Measurements from ENCODE around the gene DYNLT1.

DYNLT1 gene

DNA sequence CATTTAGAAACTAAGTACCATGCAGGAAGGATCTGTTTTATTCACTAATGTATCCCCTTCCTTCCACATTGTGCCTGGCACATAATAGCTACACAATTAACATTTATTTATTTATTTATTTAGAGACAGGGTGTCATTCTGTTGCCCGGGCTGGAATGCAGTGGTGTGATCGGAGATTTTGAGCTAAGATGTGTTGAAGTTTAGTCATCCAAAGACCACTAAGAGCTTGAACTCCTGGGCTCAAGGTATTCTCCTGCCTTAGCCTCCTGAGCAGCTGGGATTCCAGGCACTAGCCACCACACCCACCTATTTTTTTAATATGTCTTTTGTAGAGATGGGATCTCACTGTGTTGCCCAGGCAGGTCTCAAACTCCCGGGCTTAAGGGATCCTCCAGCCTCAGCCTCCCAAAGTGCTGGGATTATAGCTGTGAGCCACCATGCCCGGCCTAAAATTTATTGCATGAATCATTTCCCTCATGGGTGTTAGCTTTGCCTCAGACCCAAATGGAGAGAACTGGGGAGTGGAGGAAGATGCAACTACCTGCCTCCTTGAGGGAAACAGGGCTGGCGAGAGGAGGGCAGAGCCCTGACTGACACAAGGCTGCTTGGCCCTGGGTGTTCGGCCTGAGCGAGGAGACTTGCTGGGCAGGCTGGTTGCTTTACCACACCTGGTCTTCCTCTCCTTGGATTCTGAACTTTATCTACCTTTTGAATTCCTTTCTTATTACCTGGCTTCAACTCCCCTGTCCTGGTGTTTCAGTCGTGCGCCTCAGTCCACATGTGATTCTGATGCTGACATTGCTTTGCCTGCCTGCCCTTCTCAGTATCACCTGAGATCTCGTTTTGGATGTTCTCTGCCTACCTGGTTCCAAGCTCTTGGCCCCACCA, 1.7 kb upstream of the DYNLT1 start:
- H3K4me3 ChIP-seq (ENCODE audit: low read depth, low read length): no peak overlapping the region
- DNase-seq (ENCODE audit: low read depth): no peak
- TF ChIP-seq, protein P1, sequence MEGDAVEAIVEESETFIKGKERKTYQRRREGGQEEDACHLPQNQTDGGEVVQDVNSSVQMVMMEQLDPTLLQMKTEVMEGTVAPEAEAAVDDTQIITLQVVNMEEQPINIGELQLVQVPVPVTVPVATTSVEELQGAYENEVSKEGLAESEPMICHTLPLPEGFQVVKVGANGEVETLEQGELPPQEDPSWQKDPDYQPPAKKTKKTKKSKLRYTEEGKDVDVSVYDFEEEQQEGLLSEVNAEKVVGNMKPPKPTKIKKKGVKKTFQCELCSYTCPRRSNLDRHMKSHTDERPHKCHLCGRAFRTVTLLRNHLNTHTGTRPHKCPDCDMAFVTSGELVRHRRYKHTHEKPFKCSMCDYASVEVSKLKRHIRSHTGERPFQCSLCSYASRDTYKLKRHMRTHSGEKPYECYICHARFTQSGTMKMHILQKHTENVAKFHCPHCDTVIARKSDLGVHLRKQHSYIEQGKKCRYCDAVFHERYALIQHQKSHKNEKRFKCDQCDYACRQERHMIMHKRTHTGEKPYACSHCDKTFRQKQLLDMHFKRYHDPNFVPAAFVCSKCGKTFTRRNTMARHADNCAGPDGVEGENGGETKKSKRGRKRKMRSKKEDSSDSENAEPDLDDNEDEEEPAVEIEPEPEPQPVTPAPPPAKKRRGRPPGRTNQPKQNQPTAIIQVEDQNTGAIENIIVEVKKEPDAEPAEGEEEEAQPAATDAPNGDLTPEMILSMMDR (IDR thresholded peaks at IDR 0.05; ENCODE audit: low read depth, low read length, missing control alignments): no peak

DNA sequence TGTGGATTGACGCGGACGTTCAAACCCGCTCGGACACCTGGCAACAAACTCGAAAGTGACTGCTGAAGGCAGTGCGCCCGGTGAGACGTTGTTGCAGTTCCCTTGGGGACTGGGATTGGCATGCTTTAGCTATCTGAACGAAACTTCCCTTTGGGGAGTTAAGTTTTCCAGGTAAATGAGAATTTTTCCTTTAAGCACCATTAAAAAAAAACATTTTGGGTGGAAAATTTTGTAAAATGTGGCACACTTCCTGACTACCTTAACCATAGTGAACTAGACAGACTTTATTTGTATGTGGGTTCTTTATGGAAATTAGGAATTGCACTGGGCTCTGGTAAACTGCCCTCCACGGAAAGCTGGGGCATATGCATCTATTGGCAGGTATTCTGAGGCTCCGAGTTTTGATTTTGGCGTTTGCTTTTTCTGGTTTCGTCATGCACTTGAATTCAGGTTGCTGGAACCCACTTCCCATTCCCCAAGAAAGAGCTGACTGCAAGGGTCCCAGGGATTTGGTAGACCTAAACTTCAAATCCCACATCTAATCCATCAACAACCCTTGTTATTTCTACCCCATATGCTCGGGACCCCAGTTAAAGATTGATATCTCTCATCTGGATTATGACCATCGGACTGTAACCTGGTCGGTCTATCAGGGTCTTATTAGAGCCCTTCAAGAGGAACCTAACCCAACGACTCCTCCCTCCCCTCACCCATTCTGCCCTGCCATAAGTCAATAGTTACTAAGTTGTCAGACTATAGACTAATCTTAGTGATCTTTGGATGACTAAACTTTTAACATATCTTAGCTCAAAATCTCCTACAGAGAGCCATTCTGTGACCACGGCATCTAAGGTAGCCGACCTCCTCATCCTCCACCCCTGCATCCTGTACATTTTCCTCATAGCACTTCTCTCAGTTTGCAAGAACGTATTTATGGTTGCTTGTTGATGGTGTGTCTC, 800 bp upstream of the DYNLT1 start:
- DNase-seq (ENCODE audit: low read depth): no peak
- H3K4me3 ChIP-seq (ENCODE audit: low read depth, low read length): peak overlapping the region; percentile 99
- TF ChIP-seq, protein P1 (IDR thresholded peaks at IDR 0.05; ENCODE audit: low read depth, low read length, missing control alignments): no peak

DNA sequence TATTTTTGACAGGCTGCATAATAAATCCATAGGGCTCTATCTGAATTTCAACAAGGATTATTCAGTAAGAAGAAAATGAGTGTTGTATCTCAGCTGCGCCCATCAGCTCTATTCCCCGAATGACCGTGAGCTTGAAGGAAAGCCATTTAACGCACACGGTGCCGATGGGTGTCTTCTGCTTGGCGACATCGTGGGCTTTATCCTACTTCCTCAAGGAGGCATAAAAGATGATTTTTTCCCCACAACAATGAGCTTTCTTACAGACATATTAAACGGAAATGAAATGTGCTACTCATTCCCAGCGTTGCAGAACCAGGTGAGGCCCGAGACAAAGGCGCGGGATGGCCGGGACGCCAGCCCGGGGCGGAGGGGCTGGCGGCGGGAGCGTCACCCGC, 710 bp downstream of the DYNLT1 start:
- H3K4me3 ChIP-seq (ENCODE audit: low read depth, low read length): peak overlapping the region; percentile 99
- TF ChIP-seq, protein P1 (IDR thresholded peaks at IDR 0.05; ENCODE audit: low read depth, low read length, missing control alignments): no peak
- DNase-seq (ENCODE audit: low read depth): no peak

DNA sequence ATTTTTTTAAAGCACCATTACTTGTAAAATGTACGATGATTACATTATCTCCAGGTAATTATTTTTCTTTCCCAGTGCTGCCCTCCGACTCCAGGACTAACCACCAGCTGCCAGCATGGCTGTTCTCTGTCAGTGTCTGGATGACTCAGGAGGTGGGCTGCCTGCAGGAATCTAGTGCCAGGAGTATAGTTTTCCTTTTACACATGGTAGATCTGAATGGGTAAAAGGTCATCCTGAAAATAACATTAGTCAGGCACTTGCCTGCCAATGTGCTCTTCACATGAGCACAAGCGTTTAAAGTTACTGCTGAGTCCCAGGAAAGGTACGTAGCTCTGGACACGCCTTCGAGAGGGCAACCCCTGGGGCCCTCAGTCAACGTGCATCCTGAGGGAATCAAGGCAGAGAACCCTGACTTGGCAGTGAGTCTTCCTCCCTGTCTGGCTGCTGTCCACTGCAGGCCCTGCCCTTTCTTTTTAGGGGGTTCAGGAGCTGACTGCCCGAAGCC, 2.4 kb downstream of the DYNLT1 start:
- H3K4me3 ChIP-seq (ENCODE audit: low read depth, low read length): no peak overlapping the region
- no peak for DNase-seq (ENCODE audit: low read depth)
- TF ChIP-seq, protein P1 (IDR thresholded peaks at IDR 0.05; ENCODE audit: low read depth, low read length, missing control alignments): no peak

DNA sequence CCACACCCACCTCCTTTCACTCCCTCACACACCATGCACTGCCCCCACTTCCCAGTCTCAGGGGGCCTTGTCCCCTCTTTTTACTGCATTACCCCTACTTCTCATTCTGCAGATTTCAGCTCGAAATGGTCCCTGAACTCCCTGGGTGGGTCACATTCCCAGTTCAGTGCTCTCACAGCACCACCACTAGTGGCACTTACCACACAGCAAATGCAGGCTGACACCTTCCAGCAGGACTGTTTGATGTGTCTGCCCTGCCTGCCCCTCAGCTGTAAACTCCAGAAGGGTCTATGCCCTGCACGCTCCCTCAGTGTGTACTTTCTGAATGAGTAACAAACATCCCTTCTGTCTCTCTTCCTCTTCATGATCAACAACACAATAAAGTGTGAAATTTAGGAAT, 4.0 kb downstream of the DYNLT1 start:
- no peak overlapping the region for H3K4me3 ChIP-seq (ENCODE audit: low read depth, low read length)
- no peak for DNase-seq (ENCODE audit: low read depth)
- TF ChIP-seq, protein P1 (IDR thresholded peaks at IDR 0.05; ENCODE audit: low read depth, low read length, missing control alignments): no peak

DNA sequence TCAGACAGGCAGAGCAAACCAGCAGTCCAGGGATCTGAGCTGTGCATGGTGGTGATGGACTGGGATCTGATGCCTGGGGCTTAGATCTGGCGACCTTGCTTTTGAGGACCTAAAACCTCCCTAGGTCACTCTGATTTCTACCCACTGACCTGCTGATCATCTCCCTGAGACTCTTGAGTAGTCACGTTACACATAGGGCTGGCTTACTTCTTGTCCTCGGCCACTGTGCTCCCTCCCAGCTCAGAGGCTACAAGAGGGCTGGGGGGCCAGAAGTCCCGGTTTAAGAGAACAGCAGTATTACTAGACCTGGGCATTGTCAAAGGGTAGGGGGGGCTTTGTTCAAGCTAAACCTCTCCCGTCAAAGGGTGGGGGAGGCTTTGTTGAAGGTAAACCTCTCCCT, 5.5 kb downstream of the DYNLT1 start:
- no peak overlapping the region for H3K4me3 ChIP-seq (ENCODE audit: low read depth, low read length)
- no peak for DNase-seq (ENCODE audit: low read depth)
- TF ChIP-seq, protein P1 (IDR thresholded peaks at IDR 0.05; ENCODE audit: low read depth, low read length, missing control alignments): no peak
